Gastrocnemius medialis (tissue), 4 donors: ENCODE measurements around the gene IFI16. TPM values are rescaled to one million over a fixed set of nuclear protein-coding genes. Genes with fewer than 3 reads are reported as not detected.
"Not testable (repeated sequence)": the region's sequence is repeated elsewhere in the genome, so short reads cannot be mapped to it uniquely, and the experiment has no call there.

Source experiments
- ATAC-seq, 2 donors: fragments of 150-250 bp; one replicate each; pipeline ENCODE4 v1.9.1; 2016
- DNase-seq, 2 donors: peaks; one replicate each; pipeline ENCODE4 v3.0.0-alpha.2; 2019
- H3K27ac ChIP-seq, 4 donors: fragments of 200-600 bp; sonication (generic); 1 replicate in 1 of 4; 2 replicates in 3 of 4; pipeline ENCODE4 v1.5.1; 2016 to 2018; ENCODE audit warnings: mild to moderate bottlenecking in 2 of 4, moderate library complexity in 1 of 4
- H3K27me3 ChIP-seq, 3 donors: fragments of 200-600 bp; sonication (generic) in 2 of 3; 1 replicate in 1 of 3; 2 replicates in 2 of 3; pipeline versions ENCODE4 v1.5.1 to v1.6.0; 2016 to 2019; ENCODE audit warnings: mild to moderate bottlenecking in 1 of 3, moderate library complexity in 1 of 3
- H3K36me3 ChIP-seq, 2 donors: fragments of 200-600 bp; sonication (generic) in 1 of 2; one replicate each; pipeline ENCODE4 v1.5.1; 2017 to 2018
- H3K4me1 ChIP-seq, 2 donors: fragments of 200-600 bp; sonication (generic) in 1 of 2; one replicate each; pipeline ENCODE4 v1.5.1; 2016 to 2017; ENCODE audit warnings: mild to moderate bottlenecking in 2 of 2
- H3K4me3 ChIP-seq, 4 donors: fragments of 200-600 bp; sonication (generic) in 3 of 4; 1 replicate in 1 of 4; 2 replicates in 3 of 4; pipeline ENCODE4 v1.5.1; 2016 to 2019; ENCODE audit warnings: mild to moderate bottlenecking in 2 of 4
- H3K9me3 ChIP-seq, 3 donors: fragments of 200-600 bp; sonication (generic) in 2 of 3; 1 replicate in 1 of 3; 2 replicates in 2 of 3; pipeline ENCODE4 v1.5.1; 2016 to 2019
- POLR2A ChIP-seq, 2 donors: fragments of 450-650 bp; IDR thresholded peaks; one replicate each; pipeline ENCODE4 v1.6.1; 2017; ENCODE audit warnings: antibody characterized with exemption in 2 of 2, mild to moderate bottlenecking in 2 of 2, moderate library complexity in 2 of 2
- in situ Hi-C, 4 donors: fragments of 200-750 bp; cut with MboI; loops; one replicate each; pipeline versions ENCODE4 v1.15.0 to v1.8.0; 2017; ENCODE audit warnings: low sequenced_read_pairs in 4 of 4
- intact Hi-C: fragments of 100-400 bp; cut with DNase I; formaldehyde crosslinking; loops from one replicate; pipeline ENCODE4 v1.15.1; 2023; ENCODE audit warnings: low total_unique reads
- total RNA-seq, 4 donors: library from RNA; depleted of rRNA; stranded (reverse); fragments of >200 nt; gene quantifications; one replicate each; pipeline versions ENCODE4 v1.1.0 to v1.2.3, GENCODE V29; 2016
- TF ChIP-seq, protein P1 (sequence below), 5 experiments: fragments of 450-650 bp in 3 of 5; fragments of 200-600 bp in 2 of 5; sonication (generic) in 2 of 5; IDR thresholded peaks in 4 of 5; conservative IDR thresholded peaks in 1 of 5; 1 replicate in 4 of 5; 2 replicates in 1 of 5; pipeline ENCODE4 v1.5.1; 2016 to 2019; ENCODE audit warnings: antibody characterized with exemption in 5 of 5, mild to moderate bottlenecking in 3 of 5, moderate library complexity in 3 of 5

IFI16 gene
- total RNA-seq, 4 donors from 2014 or later, result 13.5 to 18.5 (median 14.2) TPM

DNA sequence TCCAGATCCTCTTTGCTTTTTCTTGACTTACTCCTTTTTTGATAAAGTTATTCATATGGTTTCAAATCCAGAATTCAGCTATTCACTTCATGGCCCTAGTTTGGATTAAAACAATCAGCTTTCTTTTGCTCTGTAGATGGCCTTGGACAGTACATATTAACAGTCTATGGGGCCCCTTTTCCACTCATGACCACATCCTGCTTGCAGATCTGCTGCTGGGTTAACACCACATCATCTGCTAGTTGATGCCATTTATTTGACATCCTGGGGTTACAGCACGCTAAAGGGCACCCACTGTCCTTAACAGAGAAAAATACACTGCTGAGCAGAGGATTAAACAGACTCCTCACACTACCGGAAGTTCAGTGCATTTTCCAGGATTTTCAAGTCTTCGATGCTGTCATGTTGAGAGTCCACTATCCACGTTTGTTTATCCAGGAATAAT is 941 bp upstream of the IFI16 start:
- in situ Hi-C loops, result no loop called here
- no peak overlapping the region for H3K4me3 ChIP-seq

DNA sequence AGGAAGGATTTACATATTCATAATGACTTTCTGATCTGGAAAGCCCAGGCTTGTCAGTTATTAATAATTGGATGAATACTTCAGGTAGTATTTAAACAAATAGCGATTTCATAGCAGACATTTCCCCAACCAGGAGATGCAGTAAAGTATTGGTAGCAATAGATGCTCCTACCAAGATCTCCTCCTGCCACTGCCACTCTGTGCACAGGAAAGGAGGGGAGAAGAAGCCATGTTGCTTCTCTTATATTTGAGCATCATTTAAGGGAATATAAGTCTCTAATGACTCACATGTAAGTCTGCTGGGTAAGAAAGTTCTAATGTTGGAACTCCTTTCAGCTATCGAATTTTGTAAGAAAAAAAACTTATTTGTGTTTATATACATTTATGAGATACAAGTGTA is 420 bp upstream of the IFI16 start:
- intact Hi-C loops (no loop called here), in situ Hi-C loops (no loop called here)
- DNase-seq, result no peak
- Histone ChIP-seq H3K36me3 (no peaks in the 10 kb centered on the region), H3K27me3 (no peaks in the 10 kb centered on the region), H3K4me3 (peak overlapping the region; percentile 53 to 59 (median 58)), H3K4me1 (peaks cover 0 to 6% of the 10 kb centered on the region in 2 donors), H3K9me3 (no peaks in the 10 kb centered on the region), H3K27ac (peak overlapping the region; percentile 66 to 81 (median 76))
- ATAC-seq, result no peak
- TF ChIP-seq POLR2A (IDR thresholded peaks at IDR 0.05), result no peak
- TF ChIP-seq, protein P1, sequence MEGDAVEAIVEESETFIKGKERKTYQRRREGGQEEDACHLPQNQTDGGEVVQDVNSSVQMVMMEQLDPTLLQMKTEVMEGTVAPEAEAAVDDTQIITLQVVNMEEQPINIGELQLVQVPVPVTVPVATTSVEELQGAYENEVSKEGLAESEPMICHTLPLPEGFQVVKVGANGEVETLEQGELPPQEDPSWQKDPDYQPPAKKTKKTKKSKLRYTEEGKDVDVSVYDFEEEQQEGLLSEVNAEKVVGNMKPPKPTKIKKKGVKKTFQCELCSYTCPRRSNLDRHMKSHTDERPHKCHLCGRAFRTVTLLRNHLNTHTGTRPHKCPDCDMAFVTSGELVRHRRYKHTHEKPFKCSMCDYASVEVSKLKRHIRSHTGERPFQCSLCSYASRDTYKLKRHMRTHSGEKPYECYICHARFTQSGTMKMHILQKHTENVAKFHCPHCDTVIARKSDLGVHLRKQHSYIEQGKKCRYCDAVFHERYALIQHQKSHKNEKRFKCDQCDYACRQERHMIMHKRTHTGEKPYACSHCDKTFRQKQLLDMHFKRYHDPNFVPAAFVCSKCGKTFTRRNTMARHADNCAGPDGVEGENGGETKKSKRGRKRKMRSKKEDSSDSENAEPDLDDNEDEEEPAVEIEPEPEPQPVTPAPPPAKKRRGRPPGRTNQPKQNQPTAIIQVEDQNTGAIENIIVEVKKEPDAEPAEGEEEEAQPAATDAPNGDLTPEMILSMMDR (IDR thresholded peaks at IDR 0.05 in 4 of 5, conservative IDR thresholded peaks at IDR 0.05 in 1 of 5), result no peak

More for the DNA sequence above, 941 bp upstream of the IFI16 start:
- ATAC-seq, result no peak
- no peak for DNase-seq
- peak overlapping the region; percentile 66 to 81 (median 76) for H3K27ac ChIP-seq
- H3K4me1 ChIP-seq, result peaks cover 0 to 6% of the 10 kb centered on the region in 2 donors
- no peaks in the 10 kb centered on the region for H3K9me3 ChIP-seq
- no peaks in the 10 kb centered on the region for H3K27me3 ChIP-seq
- no peak for TF ChIP-seq POLR2A (IDR thresholded peaks at IDR 0.05)
- TF ChIP-seq, protein P1 (IDR thresholded peaks at IDR 0.05 in 4 of 5, conservative IDR thresholded peaks at IDR 0.05 in 1 of 5), result no peak
- intact Hi-C loops, result no loop called here
- no peaks in the 10 kb centered on the region for H3K36me3 ChIP-seq

DNA sequence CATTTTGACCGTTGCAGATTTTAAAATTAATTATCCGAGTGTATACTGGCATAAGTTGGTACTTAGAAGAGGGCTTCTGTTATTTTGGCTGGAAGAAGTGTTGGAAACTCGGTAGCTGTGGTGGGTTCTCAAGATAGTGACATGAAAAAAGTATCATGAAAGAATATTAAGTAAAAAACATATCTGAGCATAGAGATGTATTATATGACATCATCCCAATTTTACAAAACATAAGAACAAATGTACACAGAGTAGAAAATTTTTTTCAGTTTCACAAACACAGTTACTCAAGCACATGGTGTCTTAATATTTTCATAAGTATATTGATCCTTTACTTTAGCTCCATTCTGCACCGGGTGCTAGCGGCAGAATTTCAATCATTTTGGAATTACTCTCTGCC is 684 bp downstream of the IFI16 start:
- H3K4me3 ChIP-seq, result peak overlapping the region; percentile 53 to 59 (median 58)
- in situ Hi-C loops (no loop called here), intact Hi-C loops (no loop called here)
- DNase-seq (no peak), ATAC-seq (no peak)
- no peaks in the 10 kb centered on the region for H3K9me3 ChIP-seq
- peak overlapping the region; percentile 66 to 81 (median 76) for H3K27ac ChIP-seq
- peaks cover 0 to 6% of the 10 kb centered on the region in 2 donors for H3K4me1 ChIP-seq
- no peak for TF ChIP-seq POLR2A (IDR thresholded peaks at IDR 0.05)
- TF ChIP-seq, protein P1 (IDR thresholded peaks at IDR 0.05 in 4 of 5, conservative IDR thresholded peaks at IDR 0.05 in 1 of 5), result no peak
- no peaks in the 10 kb centered on the region for H3K27me3 ChIP-seq
- H3K36me3 ChIP-seq, result no peaks in the 10 kb centered on the region

DNA sequence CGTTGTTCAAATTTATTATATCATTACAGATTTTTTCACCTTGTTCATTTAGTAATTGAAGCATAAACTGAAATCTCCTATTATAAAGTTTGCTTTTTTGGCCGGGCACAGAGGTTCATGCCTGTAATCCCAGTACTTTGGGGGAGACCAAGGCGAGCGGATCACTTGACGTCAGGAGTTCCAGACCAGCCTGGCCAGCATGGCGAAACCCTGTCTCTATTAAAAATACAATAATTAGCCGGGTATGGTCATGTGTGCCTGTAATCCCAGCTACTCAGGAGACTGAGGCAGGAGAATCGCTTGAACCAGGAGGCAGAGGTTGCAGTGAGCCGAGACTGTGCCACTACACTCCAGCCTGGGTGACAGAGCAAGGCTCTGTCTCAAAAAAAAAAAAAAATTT is 1.3 kb downstream of the IFI16 start:
- intact Hi-C loops, H3K27me3 ChIP-seq, ATAC-seq, H3K4me1 ChIP-seq, H3K36me3 ChIP-seq, DNase-seq, in situ Hi-C loops, H3K9me3 ChIP-seq: not testable (repeated sequence)
- H3K4me3 ChIP-seq, result peak overlapping the region; percentile 53 to 59 (median 58)
- H3K27ac ChIP-seq, result peak overlapping the region; percentile 66 to 81 (median 76)

DNA sequence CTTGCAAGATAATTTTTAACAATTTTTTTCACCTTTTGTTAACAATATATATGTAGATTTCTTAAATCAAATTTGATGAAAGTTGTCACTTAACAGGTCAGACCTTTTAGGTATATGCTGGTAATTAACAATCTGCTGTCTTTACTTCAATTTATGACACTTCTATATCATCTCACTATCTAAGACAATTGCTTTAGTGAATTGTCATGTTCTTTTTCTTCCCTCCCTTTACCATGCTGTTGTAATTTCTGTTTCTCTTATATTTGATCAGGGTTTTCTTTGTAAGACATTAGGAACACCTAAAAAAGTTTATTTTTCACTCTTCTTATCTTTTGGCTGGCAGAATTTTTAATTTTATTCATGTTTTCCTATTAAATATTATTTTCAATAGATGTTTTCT is 2.0 kb downstream of the IFI16 start:
- H3K27me3 ChIP-seq, result no peaks in the 10 kb centered on the region
- in situ Hi-C loops (no loop called here), intact Hi-C loops (no loop called here)
- H3K9me3 ChIP-seq, result no peaks in the 10 kb centered on the region
- no peak for TF ChIP-seq POLR2A (IDR thresholded peaks at IDR 0.05)
- TF ChIP-seq, protein P1 (IDR thresholded peaks at IDR 0.05 in 4 of 5, conservative IDR thresholded peaks at IDR 0.05 in 1 of 5), result no peak
- peaks cover 0 to 5% of the 10 kb centered on the region in 2 donors for H3K36me3 ChIP-seq
- DNase-seq (no peak), ATAC-seq (no peak)
- peak overlapping the region; percentile 24 to 58 (median 56) for H3K4me3 ChIP-seq
- peak overlapping the region; percentile 66 to 81 (median 76) for H3K27ac ChIP-seq
- no peaks in the 10 kb centered on the region for H3K4me1 ChIP-seq
